Measurements from ENCODE around the gene CFAP44. TPM values are rescaled to one million over a fixed set of nuclear protein-coding genes. Genes with fewer than 3 reads are reported as not detected.

CFAP44 gene
- total RNA-seq, 6 experiments from 2014 or later, result 0.86 to 1.4 (median 1.0) TPM

- Mint-ChIP-seq H3K27me3 (ENCODE audit: insufficient read depth) (no peaks in the 10 kb centered on the region; the same call in 1 of the 2 replicates), H3K9me3 (no peaks in the 10 kb centered on the region), H3K27ac (no peak overlapping the region), H3K4me1 (ENCODE audit: low read depth) (no peaks in the 10 kb centered on the region), H3K4me3 (no peak overlapping the region), H3K36me3 (ENCODE audit: low read depth) (peaks cover 12% of the 10 kb centered on the region)
- TF ChIP-seq CTCF (IDR thresholded peaks at IDR 0.05), result no peak
- no peak for DNase-seq
Observed at GRCh38 chr3:113454630-113455029, 13.3 kb upstream of the CFAP44 start.

- no peak overlapping the region for H3K4me3 Mint-ChIP-seq
- H3K4me1 Mint-ChIP-seq (ENCODE audit: low read depth), result no peaks in the 10 kb centered on the region
- DNase-seq, result no peak
- no peak for TF ChIP-seq CTCF (IDR thresholded peaks at IDR 0.05)
- H3K9me3 Mint-ChIP-seq, result no peaks in the 10 kb centered on the region
- no peak overlapping the region for H3K27ac Mint-ChIP-seq
- H3K36me3 Mint-ChIP-seq (ENCODE audit: low read depth), result peaks cover 9% of the 10 kb centered on the region
- H3K27me3 Mint-ChIP-seq (ENCODE audit: insufficient read depth), result no peaks in the 10 kb centered on the region; the same call in 1 of the 2 replicates
Observed at GRCh38 chr3:113454057-113454456, 12.8 kb upstream of the CFAP44 start.

DNA sequence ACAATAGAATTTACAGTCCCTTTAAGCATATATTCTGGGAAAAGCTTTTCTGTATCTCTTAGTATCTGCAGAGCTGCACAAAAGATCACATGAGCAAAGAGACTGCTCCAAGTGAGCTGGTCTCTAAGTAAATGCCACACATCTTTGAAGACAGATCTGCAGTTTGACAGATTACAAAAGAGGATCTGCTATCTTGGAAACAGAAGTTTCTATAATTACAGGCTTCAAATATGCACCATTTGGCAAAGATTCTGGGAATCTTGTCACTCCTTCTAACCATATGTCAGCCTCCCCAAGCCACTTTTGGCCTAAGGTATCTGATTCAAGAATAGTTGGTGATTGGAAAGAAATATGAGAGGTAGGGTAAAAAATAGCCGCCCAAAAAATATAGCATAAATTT lies 9.6 kb upstream of the CFAP44 start:
- Mint-ChIP-seq H3K4me3 (no peak overlapping the region), H3K4me1 (ENCODE audit: low read depth) (no peaks in the 10 kb centered on the region), H3K27ac (no peak overlapping the region), H3K27me3 (ENCODE audit: insufficient read depth) (no peaks in the 10 kb centered on the region; the same call in 1 of the 2 replicates), H3K9me3 (no peaks in the 10 kb centered on the region), H3K36me3 (ENCODE audit: low read depth) (peaks cover 12% of the 10 kb centered on the region)
- no peak for TF ChIP-seq CTCF (IDR thresholded peaks at IDR 0.05)
- no peak for DNase-seq

DNA sequence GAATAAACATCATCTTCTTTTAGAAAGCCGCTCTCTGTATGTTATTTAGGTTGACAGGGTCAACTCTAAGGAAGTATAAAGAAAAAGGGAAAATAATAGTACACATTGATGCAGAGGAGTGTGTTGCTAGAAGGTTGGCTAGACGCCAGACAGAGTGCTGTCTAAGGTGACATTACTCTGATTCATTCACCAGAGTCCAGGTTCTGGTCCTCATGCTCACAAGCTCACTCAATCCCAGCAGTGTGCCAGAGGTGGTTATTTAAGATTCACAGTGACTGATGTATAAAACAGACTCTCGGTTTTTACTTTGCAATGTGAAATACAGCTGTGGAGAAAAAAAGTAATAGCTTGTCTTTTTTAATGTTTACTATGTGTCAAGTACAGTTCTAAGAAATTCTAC lies 1.7 kb downstream of the CFAP44 start:
- no peaks in the 10 kb centered on the region; the same call in 1 of the 2 replicates for H3K27me3 Mint-ChIP-seq (ENCODE audit: insufficient read depth)
- H3K4me3 Mint-ChIP-seq, result no peak overlapping the region
- no peaks in the 10 kb centered on the region for H3K36me3 Mint-ChIP-seq (ENCODE audit: low read depth)
- peaks cover 10% of the 10 kb centered on the region for H3K4me1 Mint-ChIP-seq (ENCODE audit: low read depth)
- DNase-seq, result no peak
- no peak for TF ChIP-seq CTCF (IDR thresholded peaks at IDR 0.05)
- H3K9me3 Mint-ChIP-seq, result no peaks in the 10 kb centered on the region
- no peak overlapping the region for H3K27ac Mint-ChIP-seq

GRCh38 chr3:113438224-113438623 lies 3.1 kb downstream of the CFAP44 start:
- Mint-ChIP-seq H3K36me3 (ENCODE audit: low read depth) (no peaks in the 10 kb centered on the region), H3K27me3 (ENCODE audit: insufficient read depth) (no peaks in the 10 kb centered on the region; the same call in 1 of the 2 replicates), H3K4me1 (ENCODE audit: low read depth) (peaks cover 10% of the 10 kb centered on the region), H3K27ac (no peak overlapping the region), H3K9me3 (no peaks in the 10 kb centered on the region), H3K4me3 (no peak overlapping the region)
- no peak for DNase-seq
- TF ChIP-seq CTCF (IDR thresholded peaks at IDR 0.05), result no peak

GRCh38 chr3:113437411-113437810 lies 3.9 kb downstream of the CFAP44 start:
- Mint-ChIP-seq H3K36me3 (ENCODE audit: low read depth) (no peaks in the 10 kb centered on the region), H3K27ac (no peak overlapping the region), H3K27me3 (ENCODE audit: insufficient read depth) (no peaks in the 10 kb centered on the region; the same call in 1 of the 2 replicates), H3K4me3 (no peak overlapping the region), H3K9me3 (no peaks in the 10 kb centered on the region), H3K4me1 (ENCODE audit: low read depth) (peaks cover 10% of the 10 kb centered on the region)
- DNase-seq, result no peak
- TF ChIP-seq CTCF (IDR thresholded peaks at IDR 0.05), result no peak

Data from HFFc6 (cell line).